DMS53 treated with DMSO at 0.1 percent for 48 hours (cell line): ENCODE data around the gene SRPK2.

Source experiments
- DNase-seq: peaks from one replicate; lab custom pipeline; 2025; ENCODE audit not compliant: unreplicated experiment; lab: John Stamatoyannopoulos, UW

Gene SRPK2

GRCh38 chr7:105102557-105103352 lies 286.0 kb downstream of the SRPK2 start:
- no peak for DNase-seq

GRCh38 chr7:105101864-105102263 lies 286.9 kb downstream of the SRPK2 start:
- no peak for DNase-seq

GRCh38 chr7:105098863-105099515 lies 289.7 kb downstream of the SRPK2 start:
- DNase-seq: no peak

GRCh38 chr7:105097619-105098018 lies 291.1 kb downstream of the SRPK2 start:
- peak; percentile 51 for DNase-seq

GRCh38 chr7:105096306-105096705 lies 292.4 kb downstream of the SRPK2 start:
- DNase-seq: no peak

- no peak for DNase-seq
Observed at GRCh38 chr7:105094966-105095365, 293.8 kb downstream of the SRPK2 start.

- DNase-seq: no peak
Observed at GRCh38 chr7:105088456-105088855, 300.3 kb downstream of the SRPK2 start.

GRCh38 chr7:105087981-105088380 lies 300.7 kb downstream of the SRPK2 start:
- no peak for DNase-seq

GRCh38 chr7:105086850-105087249 lies 301.9 kb downstream of the SRPK2 start:
- DNase-seq: no peak

GRCh38 chr7:105084581-105084980 lies 304.1 kb downstream of the SRPK2 start:
- DNase-seq: no peak

- no peak for DNase-seq
Observed at GRCh38 chr7:105079348-105079747, 309.4 kb downstream of the SRPK2 start.

- no peak for DNase-seq
Observed at GRCh38 chr7:105073143-105073542, 315.6 kb downstream of the SRPK2 start.

- no peak for DNase-seq
Observed at GRCh38 chr7:105068886-105069285, 319.8 kb downstream of the SRPK2 start.

- DNase-seq: no peak
Observed at GRCh38 chr7:105067691-105068090, 321.0 kb downstream of the SRPK2 start.
